DOHH2 (cell line): ENCODE measurements around the gene OR5B21.

Experiments used
- H3F3A ChIP-seq: fragments of 200-600 bp; sonication (generic), shearing (Covaris generic); 2 replicates; pipeline ENCODE4 v1.6.0; 2016; ENCODE audit warnings: antibody characterized with exemption, mild to moderate bottlenecking; ENCODE audit not compliant: control insufficient read depth, insufficient read depth
- H3K27ac ChIP-seq: fragments of 200-600 bp; sonication (generic); 2 replicates; pipeline ENCODE4 v1.5.1; 2014; ENCODE audit warnings: low read depth, mild to moderate bottlenecking, low read length, moderate library complexity
- H3K27me3 ChIP-seq: fragments of 200-600 bp; sonication (generic); 2 replicates; pipeline ENCODE4 v1.6.1; 2014; ENCODE audit warnings: mild to moderate bottlenecking, low read length, mixed read lengths; ENCODE audit not compliant: control insufficient read depth
- H3K36me3 ChIP-seq: fragments of 200-600 bp; sonication (generic); 2 replicates; pipeline ENCODE4 v1.6.1; 2014; ENCODE audit warnings: mild to moderate bottlenecking, low read length, moderate library complexity, mixed read lengths; ENCODE audit not compliant: control insufficient read depth
- H3K4me1 ChIP-seq: fragments of 200-600 bp; sonication (generic); 2 replicates; pipeline ENCODE4 v1.6.1; 2014; ENCODE audit warnings: mild to moderate bottlenecking, low read length, mixed read lengths; ENCODE audit not compliant: control insufficient read depth
- H3K4me2 ChIP-seq: fragments of 200-600 bp; sonication (generic); 2 replicates; pipeline ENCODE4 v1.6.0; 2014; ENCODE audit warnings: mild to moderate bottlenecking, low read length, moderate library complexity
- H3K4me3 ChIP-seq: fragments of 200-600 bp; sonication (generic); 2 replicates; pipeline ENCODE4 v1.5.1; 2014; ENCODE audit warnings: mild to moderate bottlenecking, low read length, mixed read lengths
- H3K79me2 ChIP-seq: fragments of 200-600 bp; sonication (generic); 2 replicates; pipeline ENCODE4 v1.6.1; 2014; ENCODE audit warnings: mild to moderate bottlenecking, low read length, mixed read lengths; ENCODE audit not compliant: control insufficient read depth
- H3K9me2 ChIP-seq: fragments of 200-600 bp; sonication (generic); replicated peaks from 2 replicates; pipeline ENCODE4 v1.6.1; 2014; ENCODE audit warnings: mild to moderate bottlenecking, low read length, mixed read lengths; ENCODE audit not compliant: control insufficient read depth
- H3K9me3 ChIP-seq: fragments of 200-600 bp; sonication (generic); 2 replicates; pipeline ENCODE4 v1.6.1; 2014; ENCODE audit warnings: antibody characterized with exemption, low read length, mixed read lengths; ENCODE audit not compliant: control insufficient read depth, insufficient read depth
- H4K20me1 ChIP-seq: fragments of 200-600 bp; sonication (generic); 2 replicates; pipeline ENCODE4 v1.6.0; 2014; ENCODE audit warnings: low read depth, mild to moderate bottlenecking, antibody characterized with exemption, low read length, moderate library complexity; ENCODE audit not compliant: control insufficient read depth, insufficient read depth
- EZH2phosphoT487 ChIP-seq: fragments of 200-600 bp; sonication (generic); IDR thresholded peaks from 2 replicates; pipeline ENCODE4 v1.6.1; 2017; ENCODE audit warnings: borderline replicate concordance, mild to moderate bottlenecking, antibody characterized with exemption, low read length, moderate library complexity, mixed read lengths
- TF ChIP-seq, protein P1 (sequence below): fragments of 200-600 bp; sonication (generic); IDR thresholded peaks from one replicate; pipeline ENCODE4 v1.5.1; 2014; ENCODE audit warnings: antibody characterized with exemption, mild to moderate bottlenecking, low read depth, low read length; ENCODE audit not compliant: poor library complexity, severe bottlenecking

The OR5B21 gene

GRCh38 chr11:58511636-58512035, 3.7 kb upstream of the OR5B21 start:
- Histone ChIP-seq H3K27me3 (no peaks in the 10 kb centered on the region; the same call in 1 of the 2 replicates), H3K79me2 (no peaks in the 10 kb centered on the region), H3K9me2 (no peaks in the 10 kb centered on the region), H3K4me3 (no peak overlapping the region), H3K4me1 (no peaks in the 10 kb centered on the region), H3F3A (no peaks in the 10 kb centered on the region), H3K9me3 (no peaks in the 10 kb centered on the region), H3K4me2 (no peak overlapping the region), H4K20me1 (no peaks in the 10 kb centered on the region), H3K27ac (no peak overlapping the region), H3K36me3 (no peaks in the 10 kb centered on the region)
- no peak for TF ChIP-seq EZH2phosphoT487
- TF ChIP-seq, protein P1, sequence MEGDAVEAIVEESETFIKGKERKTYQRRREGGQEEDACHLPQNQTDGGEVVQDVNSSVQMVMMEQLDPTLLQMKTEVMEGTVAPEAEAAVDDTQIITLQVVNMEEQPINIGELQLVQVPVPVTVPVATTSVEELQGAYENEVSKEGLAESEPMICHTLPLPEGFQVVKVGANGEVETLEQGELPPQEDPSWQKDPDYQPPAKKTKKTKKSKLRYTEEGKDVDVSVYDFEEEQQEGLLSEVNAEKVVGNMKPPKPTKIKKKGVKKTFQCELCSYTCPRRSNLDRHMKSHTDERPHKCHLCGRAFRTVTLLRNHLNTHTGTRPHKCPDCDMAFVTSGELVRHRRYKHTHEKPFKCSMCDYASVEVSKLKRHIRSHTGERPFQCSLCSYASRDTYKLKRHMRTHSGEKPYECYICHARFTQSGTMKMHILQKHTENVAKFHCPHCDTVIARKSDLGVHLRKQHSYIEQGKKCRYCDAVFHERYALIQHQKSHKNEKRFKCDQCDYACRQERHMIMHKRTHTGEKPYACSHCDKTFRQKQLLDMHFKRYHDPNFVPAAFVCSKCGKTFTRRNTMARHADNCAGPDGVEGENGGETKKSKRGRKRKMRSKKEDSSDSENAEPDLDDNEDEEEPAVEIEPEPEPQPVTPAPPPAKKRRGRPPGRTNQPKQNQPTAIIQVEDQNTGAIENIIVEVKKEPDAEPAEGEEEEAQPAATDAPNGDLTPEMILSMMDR, result no peak

DNA sequence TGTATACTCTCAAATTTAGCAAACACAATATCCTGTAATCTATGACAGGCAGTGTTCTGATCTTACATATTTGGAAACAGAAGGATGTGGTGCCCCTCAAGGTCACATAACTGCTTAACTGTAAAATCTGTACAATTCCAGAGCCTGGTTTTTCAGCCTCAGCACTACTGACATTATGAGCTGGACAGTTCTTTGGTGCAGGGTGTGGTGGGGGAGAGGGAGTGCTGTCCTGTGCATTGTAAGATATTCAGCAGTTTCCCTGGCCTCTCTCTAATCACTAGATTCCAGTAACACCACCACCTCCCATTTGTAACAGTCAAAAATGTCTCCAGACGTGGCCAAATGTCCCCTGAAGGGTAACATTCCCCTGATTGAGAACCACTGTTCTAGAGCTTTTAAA, 1.8 kb upstream of the OR5B21 start:
- no peak overlapping the region for H3K27ac ChIP-seq
- H3K9me3 ChIP-seq, result no peaks in the 10 kb centered on the region
- no peaks in the 10 kb centered on the region; the same call in 1 of the 2 replicates for H3K27me3 ChIP-seq
- no peaks in the 10 kb centered on the region for H3F3A ChIP-seq
- TF ChIP-seq, protein P1, result no peak
- TF ChIP-seq EZH2phosphoT487, result no peak
- H3K4me3 ChIP-seq, result no peak overlapping the region
- no peaks in the 10 kb centered on the region for H4K20me1 ChIP-seq
- H3K79me2 ChIP-seq, result no peaks in the 10 kb centered on the region
- H3K36me3 ChIP-seq, result no peaks in the 10 kb centered on the region
- no peaks in the 10 kb centered on the region for H3K9me2 ChIP-seq
- no peak overlapping the region for H3K4me2 ChIP-seq
- H3K4me1 ChIP-seq, result no peaks in the 10 kb centered on the region

GRCh38 chr11:58508814-58509213, 909 bp upstream of the OR5B21 start:
- Histone ChIP-seq H3K9me3 (no peaks in the 10 kb centered on the region), H3F3A (no peaks in the 10 kb centered on the region), H3K27ac (no peak overlapping the region), H3K4me2 (no peak overlapping the region), H3K79me2 (no peaks in the 10 kb centered on the region), H3K9me2 (no peaks in the 10 kb centered on the region), H3K4me3 (no peak overlapping the region), H3K27me3 (no peaks in the 10 kb centered on the region; the same call in 1 of the 2 replicates), H4K20me1 (no peaks in the 10 kb centered on the region), H3K36me3 (no peaks in the 10 kb centered on the region), H3K4me1 (no peaks in the 10 kb centered on the region)
- no peak for TF ChIP-seq EZH2phosphoT487

DNA sequence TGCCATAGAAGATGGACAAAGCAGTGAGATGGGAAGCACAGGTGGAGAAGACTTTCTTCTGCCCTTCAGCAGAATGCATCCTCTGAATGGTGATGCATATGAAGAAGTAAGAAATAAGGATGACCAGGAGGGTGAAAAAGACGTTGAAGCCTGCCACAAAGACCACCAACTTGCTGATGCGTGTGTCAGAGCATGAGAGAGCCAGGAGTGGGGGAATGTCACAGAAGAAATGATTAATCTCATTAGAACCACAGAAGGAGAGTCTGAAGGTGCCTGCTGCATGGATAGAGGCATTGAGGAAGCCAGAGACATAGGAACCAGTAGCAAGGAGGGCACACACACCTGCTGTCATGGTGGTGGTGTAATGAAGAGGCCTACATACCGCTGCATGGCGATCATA, 550 bp downstream of the OR5B21 start:
- no peaks in the 10 kb centered on the region for H3K4me1 ChIP-seq
- H3K4me2 ChIP-seq, result no peak overlapping the region
- no peak overlapping the region for H3K27ac ChIP-seq
- H3F3A ChIP-seq, result no peaks in the 10 kb centered on the region
- no peaks in the 10 kb centered on the region for H3K36me3 ChIP-seq
- H4K20me1 ChIP-seq, result no peaks in the 10 kb centered on the region
- no peak overlapping the region for H3K4me3 ChIP-seq
- no peaks in the 10 kb centered on the region for H3K79me2 ChIP-seq
- H3K27me3 ChIP-seq, result no peaks in the 10 kb centered on the region
- TF ChIP-seq, protein P1, result no peak
- TF ChIP-seq EZH2phosphoT487, result no peak
- H3K9me2 ChIP-seq, result no peaks in the 10 kb centered on the region
- no peaks in the 10 kb centered on the region for H3K9me3 ChIP-seq
